Measurements from ENCODE around the gene RABGAP1L.

Gene RABGAP1L

DNA sequence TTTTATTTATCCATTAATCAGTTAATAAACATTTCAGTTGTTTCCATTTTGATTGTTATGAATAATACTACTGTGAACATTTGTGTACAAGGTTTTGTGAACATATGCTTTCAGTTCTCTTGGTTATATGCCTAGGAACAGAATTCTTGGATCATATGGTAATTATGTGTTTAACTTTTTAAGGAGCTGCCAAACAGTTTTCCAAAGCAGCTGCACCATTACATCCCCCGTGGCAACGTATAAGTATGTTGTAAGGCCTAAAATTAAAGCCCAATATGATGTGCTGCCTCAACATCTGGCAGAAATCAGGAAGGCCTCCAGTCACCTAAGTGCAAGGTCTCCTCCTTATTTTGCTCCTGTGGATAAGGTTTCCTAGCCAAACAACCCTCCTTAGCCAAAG lies 604.9 kb downstream of the RABGAP1L start:
- DNase-seq (ENCODE audit: low read depth): no peak

DNA sequence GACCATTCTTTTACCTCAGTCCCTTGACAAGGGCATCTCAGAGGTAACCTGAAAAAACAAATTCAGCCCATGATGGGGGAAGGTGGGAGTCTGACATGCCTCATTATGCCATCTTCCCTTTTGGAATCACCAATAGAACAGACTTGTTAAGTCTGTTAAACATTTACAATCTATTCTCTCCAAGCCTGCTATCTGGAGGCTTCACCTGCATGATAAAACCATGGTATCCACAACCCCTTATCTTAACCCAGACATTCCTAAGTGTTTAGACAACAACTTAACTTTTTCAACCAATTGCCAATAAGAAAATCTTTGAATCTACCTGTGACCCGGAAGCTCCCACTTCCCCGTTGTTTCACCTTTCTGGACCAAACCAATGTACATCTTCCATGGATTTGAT lies 607.4 kb downstream of the RABGAP1L start:
- DNase-seq (ENCODE audit: low read depth): no peak

DNA sequence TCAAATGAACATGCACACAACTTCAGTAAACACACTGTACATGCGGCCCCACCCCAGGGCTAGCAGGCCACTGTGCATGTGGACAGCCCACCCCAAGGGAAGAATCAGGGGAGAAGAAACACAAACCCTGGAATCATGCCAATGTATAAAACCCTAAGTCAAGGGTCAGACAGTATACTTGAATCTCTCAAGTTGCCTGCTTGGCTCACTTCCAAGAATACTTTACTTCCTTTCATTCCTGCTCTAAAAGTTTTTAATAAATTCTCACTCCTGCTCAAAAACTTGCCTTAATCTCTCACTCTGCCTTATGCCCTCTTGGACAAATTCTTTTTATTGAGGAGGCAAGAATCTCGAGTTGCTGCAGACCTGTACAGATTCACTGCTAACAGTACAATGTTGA lies 609.2 kb downstream of the RABGAP1L start:
- DNase-seq (ENCODE audit: low read depth): no peak

DNA sequence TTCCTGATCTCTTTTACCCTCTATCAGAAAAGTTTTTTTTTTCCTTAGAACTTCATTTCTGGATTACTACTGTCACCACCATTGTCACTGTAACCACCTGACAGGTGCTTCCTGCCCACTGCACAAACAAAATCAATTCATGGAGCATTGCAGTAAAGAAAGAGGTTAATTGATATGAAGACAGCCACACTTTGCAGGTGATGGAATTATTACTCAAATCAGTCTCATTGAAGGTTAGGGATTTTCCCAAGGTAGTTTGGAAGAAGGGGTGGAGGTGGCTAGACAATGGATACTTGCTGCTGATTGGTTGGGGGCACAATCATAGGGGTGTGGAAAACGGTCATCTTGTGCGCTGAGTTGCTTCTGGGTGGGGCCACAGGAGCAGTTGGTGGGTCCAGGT lies 609.6 kb downstream of the RABGAP1L start:
- no peak for DNase-seq (ENCODE audit: low read depth)

DNA sequence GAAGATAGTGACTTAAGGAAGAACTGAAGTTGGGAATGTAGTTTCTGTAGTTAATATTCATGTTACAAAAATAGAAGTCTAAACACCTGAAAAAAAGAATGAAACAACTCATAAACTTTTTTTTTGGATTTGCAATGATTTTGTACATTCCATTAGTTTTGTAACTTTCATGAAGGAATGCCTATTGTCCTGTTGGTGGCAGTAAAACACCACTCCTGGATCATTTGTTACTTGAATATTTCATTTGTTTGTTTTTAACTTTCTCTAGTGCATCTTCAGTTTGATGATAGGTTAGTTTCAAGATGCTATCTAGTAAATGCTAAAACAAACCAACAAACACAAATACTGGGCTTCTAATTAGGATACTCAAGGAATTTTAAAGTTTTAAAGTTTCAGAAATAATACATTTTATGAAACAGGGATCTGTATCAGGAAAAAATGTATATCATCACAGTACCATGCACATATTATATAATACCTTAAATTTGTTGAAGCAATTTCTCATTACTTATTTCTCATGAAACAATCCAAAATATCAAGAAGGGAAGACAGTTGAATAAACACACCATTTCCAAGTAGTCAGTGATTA lies 610.7 kb downstream of the RABGAP1L start:
- DNase-seq (ENCODE audit: low read depth): no peak

DNA sequence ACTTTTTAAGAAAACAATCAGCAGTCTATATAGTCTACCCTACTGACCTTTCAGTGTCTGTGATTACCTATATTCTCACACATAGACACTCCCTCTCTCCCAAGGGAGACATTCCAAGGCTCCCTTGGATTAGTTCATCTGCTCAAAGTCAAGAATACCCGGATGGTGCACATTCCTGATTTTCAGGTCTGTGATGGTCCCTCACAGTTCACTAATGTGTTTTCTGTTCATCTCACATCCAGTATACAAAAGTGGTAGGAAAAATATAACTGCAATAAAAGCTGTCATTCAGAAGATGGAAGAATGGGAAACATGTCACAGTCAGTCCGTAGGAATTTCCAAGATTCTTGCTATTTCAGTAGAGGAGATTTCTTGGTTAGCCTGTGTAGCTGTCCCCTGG lies 616.3 kb downstream of the RABGAP1L start:
- DNase-seq (ENCODE audit: low read depth): no peak

DNA sequence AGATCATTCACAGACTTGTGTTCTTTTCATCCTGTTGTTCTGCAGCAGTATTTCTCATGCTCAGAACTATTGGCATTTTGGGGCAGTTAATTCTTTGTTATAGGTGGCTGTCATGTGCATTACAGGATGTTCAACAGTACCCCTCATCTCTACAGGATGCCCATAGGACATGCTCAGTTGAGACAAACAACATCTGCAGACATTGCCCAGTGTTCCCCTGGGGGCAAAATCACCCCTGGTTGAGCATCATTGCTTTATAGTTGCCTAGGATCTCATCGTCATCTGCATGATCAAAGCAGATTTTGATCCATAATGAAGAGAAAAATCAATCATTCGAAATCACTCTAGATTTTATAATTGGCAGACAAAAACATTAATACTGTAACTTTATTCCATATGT lies 617.9 kb downstream of the RABGAP1L start:
- no peak for DNase-seq (ENCODE audit: low read depth)

DNA sequence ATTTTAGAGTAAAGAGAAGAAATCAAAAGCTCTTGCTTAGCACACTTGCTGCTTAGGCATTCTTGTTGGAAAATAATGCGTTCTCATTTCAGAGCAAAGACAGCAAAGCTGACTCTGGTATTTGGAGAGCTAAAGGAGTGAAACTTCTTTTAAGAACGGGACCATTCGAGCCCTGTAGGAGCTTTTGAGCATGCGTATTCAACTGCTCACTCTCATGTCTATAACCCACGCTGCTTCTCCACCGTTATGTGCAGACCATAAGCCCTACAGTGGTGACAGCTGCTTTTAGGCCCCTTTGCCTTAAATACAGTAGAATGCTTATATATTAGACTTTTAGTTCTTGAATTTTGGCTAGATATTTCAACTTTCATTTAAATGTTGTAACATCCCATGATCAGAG lies 626.2 kb downstream of the RABGAP1L start:
- no peak for DNase-seq (ENCODE audit: low read depth)

DNA sequence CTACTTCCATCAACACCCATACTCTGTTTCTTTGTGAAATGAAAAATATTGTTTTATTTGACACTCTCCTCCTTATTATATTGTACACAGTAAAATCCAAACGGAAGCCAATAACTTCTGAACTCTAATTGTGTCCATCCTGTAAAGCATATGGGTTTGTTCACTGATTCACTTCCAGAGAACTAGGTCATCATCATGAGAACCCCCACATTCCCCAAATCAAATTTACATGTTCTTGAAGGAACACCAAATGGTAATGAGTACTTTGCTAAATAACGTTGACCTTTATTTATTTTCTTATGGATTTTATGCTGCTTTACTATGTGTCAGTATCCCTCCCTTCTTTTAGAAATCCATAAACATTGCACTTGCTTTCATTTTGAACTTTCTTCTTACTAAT lies 627.0 kb downstream of the RABGAP1L start:
- no peak for DNase-seq (ENCODE audit: low read depth)

DNA sequence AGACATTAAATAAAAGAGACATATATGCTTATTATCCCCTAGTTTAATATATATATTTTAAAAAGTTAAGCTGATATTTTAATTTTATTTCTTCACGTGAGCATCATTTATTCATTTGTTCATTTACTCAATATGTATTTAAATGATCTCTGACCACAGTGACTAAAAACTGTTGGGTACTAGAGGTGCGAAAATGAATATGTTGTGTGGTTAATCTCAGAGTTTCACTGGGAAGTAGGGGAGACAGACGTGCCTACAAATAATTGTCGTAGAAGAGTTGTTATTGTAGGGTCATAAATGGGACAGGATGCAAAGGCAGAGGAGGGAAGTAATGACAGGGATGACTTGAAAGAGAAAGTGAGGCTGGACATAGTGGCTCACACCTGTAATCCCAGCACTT lies 627.4 kb downstream of the RABGAP1L start:
- DNase-seq (ENCODE audit: low read depth): no peak

DNA sequence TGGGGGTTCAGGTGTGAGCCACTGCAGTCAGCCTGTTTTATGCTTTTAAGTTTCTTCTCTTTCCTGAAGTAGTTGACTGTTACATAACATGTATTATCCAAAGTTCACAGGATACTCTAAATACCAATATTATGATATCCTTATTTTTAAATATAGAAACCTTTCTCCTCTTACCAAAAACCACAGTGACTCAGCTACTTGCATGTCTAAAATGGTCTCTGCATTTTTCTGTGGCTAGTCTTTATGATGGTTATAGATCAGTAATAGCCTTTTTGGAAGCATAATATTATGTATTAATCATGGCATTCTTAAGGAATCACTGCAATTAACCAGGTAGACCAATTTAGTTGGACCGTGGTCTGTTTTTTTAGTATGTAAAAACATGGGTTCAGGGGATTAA lies 629.7 kb downstream of the RABGAP1L start:
- no peak for DNase-seq (ENCODE audit: low read depth)

DNA sequence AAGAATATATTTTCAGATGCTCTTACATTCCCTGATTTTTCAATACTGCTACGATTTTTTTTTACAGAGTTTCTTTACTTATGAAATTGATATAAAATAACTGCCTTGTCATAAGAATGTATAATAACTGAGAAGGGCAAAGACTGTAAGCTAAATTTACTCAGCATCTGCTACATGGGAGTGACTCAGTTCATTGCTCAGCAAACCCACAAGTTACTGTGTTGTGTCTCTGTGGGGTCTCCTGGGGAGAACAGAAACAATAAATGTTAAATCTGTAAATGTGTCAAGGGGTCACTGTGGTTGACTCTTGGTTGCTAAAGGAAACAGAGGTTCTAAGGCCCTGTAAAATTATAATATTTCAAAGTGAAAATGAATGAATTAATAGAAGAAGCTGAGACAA lies 630.1 kb downstream of the RABGAP1L start:
- no peak for DNase-seq (ENCODE audit: low read depth)

DNA sequence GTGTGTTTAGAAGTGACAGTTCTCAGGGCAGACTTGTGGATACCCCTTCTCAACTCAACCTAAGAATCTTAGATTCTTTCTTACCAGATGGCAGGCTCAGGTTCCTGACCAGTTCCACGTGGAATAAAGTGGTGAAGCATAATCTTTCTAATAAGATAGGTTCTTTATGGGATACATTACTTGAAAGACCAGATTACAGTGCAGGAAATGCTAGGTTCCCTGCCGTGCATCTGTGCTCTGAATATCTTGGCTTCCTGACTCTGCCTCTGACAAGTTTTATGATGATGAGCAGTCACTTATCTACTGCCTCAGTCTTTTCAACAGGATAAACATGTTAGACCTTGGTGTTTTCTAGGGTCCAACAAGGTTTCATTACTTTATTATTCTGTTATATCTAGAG lies 632.5 kb downstream of the RABGAP1L start:
- DNase-seq (ENCODE audit: low read depth): no peak

DNA sequence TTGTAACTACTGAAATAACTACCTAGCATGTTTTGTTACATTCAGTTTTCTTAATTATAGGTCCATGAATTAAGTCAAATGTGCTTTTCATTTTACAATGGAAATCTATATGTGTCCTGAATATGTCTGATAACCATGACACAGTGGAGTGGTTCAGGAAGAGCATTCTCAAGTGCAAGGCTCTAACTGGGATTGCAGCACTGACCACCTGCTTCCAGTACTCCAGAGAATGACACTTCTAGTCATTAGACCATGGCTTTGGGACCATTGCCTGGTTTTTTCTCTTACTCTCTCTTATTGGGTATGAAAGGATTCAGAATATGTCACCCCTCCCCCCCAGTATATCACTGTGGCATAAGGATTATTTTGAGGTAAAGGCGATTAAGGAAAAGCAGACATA lies 635.5 kb downstream of the RABGAP1L start:
- DNase-seq (ENCODE audit: low read depth): no peak

DNA sequence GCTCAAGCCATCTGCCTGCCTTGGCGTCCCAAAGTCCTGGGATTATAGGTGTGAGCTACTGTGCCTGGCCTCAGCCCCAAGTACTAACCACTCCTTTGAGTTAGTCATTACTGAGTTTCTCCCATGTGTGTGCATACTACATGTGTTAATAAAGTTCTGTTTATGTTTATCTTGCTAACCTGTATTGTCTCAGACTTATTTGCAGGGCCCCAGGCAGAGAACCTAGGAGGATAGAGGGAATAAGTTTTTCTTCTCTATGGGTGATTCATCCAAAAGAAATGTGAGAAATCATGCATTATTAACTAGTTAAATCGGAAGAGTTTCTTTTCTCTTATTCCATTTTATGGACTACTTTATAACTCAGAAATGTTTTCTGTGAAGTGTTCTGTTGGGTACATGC lies 636.5 kb downstream of the RABGAP1L start:
- no peak for DNase-seq (ENCODE audit: low read depth)

DNA sequence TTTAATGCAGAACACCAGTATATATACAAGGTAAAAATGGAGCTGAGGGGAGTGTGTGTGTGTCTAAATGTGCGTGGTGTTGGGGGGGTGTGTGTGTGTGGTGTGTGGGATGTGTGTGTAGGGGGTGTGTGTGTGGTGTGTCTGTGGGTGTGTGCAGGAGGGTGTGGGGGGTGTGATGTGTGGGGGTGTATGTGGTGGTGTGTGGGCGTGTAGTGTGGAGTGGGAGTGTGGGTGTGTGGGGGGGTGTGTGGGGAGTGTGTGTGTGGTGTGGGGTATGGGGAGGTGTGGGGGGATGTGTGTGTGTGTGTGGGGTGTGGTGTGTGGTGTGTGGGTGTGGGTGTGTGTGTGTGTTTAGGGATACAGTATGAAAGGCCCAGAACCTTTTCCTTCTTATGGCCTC lies 638.1 kb downstream of the RABGAP1L start:
- DNase-seq (ENCODE audit: low read depth): no peak

DNA sequence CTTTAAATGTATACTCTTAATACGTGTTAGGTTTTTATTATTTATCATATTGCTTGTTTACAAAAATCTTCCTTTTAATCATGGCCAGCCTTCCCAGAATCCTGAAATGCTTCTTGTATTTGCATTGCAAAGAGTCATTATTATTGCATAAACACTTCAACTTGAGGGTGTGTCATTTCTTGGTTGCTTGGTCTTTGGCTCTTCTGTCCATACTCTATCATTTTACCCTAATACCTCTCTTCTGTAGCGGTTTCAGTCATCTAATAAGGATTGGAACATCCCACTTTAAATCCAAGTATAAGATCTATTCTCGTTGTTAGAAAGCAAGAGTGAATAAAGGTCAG lies 639.8 kb downstream of the RABGAP1L start:
- DNase-seq (ENCODE audit: low read depth): no peak

DNA sequence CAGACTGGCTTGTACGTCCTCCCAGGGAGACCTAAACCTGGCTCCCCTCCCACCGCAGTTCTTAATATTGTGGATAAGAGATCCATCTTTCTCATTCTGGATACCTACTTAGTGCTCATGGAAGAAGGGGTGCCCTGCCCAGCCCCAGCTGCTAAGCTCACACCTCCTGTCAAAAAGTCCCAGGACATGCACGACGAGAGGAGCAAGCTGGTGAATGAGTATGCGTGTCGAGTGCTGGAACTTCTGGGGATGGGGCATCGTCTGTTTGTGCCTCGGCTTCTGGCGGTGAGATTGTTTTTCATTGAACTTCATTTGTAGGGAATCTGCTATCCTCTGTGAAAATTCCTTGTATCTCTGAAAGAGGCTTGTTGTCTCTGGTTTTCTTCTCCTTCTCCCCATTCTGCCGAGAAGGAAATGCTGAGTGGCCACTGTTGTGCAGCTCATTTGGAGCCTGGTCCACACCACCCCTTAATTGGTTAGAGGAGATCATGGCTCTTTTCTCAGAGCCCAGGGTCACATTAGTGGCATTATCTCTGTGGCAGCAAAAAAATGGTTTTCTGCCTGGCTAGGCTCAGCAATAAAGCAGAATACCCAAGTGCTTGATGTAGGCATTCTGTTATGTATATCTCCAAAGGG lies 641.0 kb downstream of the RABGAP1L start:
- no peak for DNase-seq (ENCODE audit: low read depth)

DNA sequence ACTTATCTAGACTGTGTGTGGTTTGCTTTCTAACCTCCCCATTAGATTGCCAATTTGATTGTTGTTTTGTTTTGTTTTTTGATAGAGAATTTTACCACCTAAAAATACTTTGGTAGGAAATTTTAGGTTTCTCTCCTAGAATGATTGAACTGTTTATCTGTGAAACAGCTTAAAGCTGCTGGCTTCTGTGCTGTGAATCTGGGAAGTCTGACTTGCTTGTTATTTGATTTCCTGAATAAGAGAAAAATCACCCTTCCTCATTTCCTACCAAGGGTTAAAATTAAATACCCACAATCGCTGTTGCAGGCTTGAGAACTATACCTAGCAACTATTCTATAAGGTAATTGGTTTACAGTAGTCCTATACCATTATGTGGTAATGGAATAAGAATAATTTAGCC lies 641.6 kb downstream of the RABGAP1L start:
- no peak for DNase-seq (ENCODE audit: low read depth)

DNA sequence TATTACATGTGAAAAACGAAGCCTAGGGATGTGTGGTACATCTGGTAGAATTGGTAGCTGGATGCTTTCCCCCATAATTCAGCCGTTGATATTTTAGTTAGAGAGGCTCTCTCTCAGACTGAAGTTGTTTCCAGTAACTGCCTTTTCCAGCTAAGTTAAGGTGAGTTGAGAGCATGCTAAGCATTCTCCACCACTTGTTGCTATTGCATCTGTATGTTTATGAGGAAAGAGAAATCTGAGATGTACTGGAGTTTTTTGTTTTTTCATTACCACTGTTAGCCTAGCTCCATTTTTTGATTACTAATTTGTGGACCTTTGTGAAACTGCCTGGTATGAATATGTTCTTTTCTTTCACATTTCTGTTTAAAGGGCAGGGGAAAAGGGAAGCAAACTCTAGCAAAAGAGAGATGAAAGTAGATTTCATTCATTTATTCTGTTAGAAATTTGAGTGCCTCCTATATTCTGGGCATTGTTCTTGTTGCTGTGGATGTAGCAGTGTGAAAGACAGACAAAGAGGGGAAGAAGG lies 650.5 kb downstream of the RABGAP1L start:
- no peak for DNase-seq (ENCODE audit: low read depth)

DNA sequence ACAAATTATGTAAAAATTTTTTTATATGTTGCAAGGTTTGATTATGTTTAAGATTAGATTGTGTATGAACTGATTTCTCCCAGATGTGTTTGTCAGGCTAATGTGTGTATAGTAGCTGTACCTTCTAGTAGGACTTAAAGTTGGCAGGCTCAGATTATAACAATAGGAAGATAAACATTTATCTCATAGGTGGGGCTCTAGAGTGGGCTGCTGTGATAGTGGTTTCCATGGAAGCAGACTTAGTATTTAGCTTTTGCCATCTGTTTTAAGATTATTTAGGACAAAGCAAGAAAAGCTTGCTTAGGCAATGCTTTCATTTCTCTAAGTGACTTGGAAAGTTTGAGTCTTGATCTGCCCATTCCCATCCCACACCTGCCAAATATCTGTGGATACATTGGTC lies 652.7 kb downstream of the RABGAP1L start:
- DNase-seq (ENCODE audit: low read depth): no peak

DNA sequence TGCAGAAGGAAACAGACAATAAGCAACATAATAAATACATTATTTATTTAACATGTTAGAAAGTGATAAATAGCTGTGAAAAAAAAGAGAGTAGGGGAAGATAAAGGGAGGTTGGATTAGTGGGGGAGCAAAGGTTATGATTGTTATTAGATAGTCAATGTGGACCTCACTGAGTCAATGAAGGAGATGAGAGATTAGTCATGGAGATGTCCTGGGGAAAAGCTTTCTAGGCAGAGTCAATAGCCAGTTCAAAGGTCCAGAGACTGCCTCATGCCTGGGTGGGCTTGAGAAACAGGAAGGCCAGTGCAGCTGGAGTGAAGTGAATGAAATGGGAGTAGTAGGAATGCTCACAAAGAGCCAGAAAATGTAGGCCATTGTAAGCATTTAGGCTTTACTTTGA lies 653.3 kb downstream of the RABGAP1L start:
- DNase-seq (ENCODE audit: low read depth): no peak

DNA sequence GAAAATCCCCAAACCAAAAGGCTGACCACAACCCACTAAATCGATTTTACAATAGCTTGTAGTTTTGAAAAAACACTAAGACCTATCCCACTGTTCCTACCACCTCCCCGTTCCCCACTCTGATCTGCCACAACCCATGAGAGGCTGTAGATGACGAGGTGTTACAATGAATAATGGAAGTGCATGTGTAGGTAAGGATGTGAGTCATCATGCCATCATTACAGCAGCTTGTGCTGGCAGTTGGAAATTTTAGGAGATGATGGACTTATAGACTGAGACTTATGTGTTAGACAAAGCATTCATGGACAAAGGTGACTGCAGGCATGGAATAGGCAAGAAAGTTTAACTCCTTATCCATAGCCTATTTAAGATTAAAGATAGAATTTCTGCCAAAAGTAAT lies 655.7 kb downstream of the RABGAP1L start:
- DNase-seq (ENCODE audit: low read depth): no peak

DNA sequence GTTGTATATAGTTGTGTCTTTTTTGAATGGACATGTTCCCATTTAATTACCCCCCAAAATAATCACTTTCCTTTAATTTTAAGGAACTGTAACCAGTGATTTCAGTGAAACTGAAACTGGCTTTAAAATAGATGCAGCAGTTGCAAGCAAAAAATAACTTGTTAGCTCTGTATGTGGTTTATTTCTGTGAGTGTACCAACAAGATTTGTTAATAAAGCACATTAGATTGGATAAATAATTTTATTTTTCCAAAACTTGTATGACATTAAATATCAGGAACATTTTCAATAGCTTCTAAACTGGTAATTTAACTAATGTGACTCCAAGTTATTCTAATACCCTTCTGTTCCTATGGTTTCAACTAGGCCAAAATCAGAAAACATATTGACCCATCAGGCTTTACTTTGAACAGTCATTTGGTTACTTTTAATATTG lies 656.2 kb downstream of the RABGAP1L start:
- DNase-seq (ENCODE audit: low read depth): no peak

Data from stimulated activated CD4-positive, alpha-beta T cell treated with anti-CD3 and anti-CD28 coated beads, Interleukin-2, amount 100 ng/mL, for 4 hours (primary cell).